Keratinocyte (primary cell): ENCODE measurements around the gene MICAL3.

Experiments used
- CTCF ChIP-seq, 3 experiments: IDR thresholded peaks in 1 of 3; conservative IDR thresholded peaks in 1 of 3; optimal IDR thresholded peaks in 1 of 3; 2 replicates in 2 of 3; 3 replicates in 1 of 3; pipeline versions ENCODE3 to v1.5.1; 2011; ENCODE audit warnings: low read length in 3 of 3, mild to moderate bottlenecking in 3 of 3, moderate library complexity in 2 of 3, control low read depth in 1 of 3, inconsistent platforms in 1 of 3; ENCODE audit not compliant: insufficient read depth in 2 of 3; ENCODE audit errors: extremely low read depth in 1 of 3
- EZH2 ChIP-seq: IDR thresholded peaks from one replicate; pipeline ENCODE4 v1.6.1; 2012; ENCODE audit warnings: inconsistent platforms, mild to moderate bottlenecking, low read length, moderate library complexity

GRCh38 chr22:18013436-18013835 is 10.9 kb downstream of the MICAL3 start:
- TF ChIP-seq EZH2 = no peak
- TF ChIP-seq CTCF (optimal IDR thresholded peaks at IDR 0.05 in 1 of 3, IDR thresholded peaks at IDR 0.05 in 1 of 3, conservative IDR thresholded peaks at IDR 0.05 in 1 of 3; ENCODE audit: extremely low read depth in 1 of 3, insufficient read depth in 2 of 3, low read length in 3 of 3) = no peak
